ENCODE measurements around the gene ADGRD1.

- TF ChIP-seq POLR2AphosphoS5 (IDR thresholded peaks at IDR 0.05; ENCODE audit: low read depth, low read length) (no peak), REST (IDR thresholded peaks at IDR 0.05; ENCODE audit: insufficient read depth in 1 of 2, low read depth in 2 of 2, low read length in 2 of 2) (no peak)
Measured at GRCh38 chr12:131162113-131162512, 208.4 kb downstream of the ADGRD1 start.

All from PFSK-1 (cell line).